NOMO-1 treated with dmso at 0.1 percent for 144 hours (cell line): ENCODE data around the gene PATJ.

Experiments
- DNase-seq: peaks from one replicate; lab custom pipeline; 2025; ENCODE audit not compliant: unreplicated experiment; lab: John Stamatoyannopoulos, UW

Gene PATJ

GRCh38 chr1:62082456-62083363, 340.4 kb downstream of the PATJ start:
- DNase-seq, result peak; percentile 4

GRCh38 chr1:62084310-62084890, 342.1 kb downstream of the PATJ start:
- no peak for DNase-seq

- DNase-seq, result no peak
Measured at GRCh38 chr1:62088439-62088838, 346.2 kb downstream of the PATJ start.

GRCh38 chr1:62089570-62089969, 347.3 kb downstream of the PATJ start:
- no peak for DNase-seq

- no peak for DNase-seq
Measured at GRCh38 chr1:62090016-62090415, 347.7 kb downstream of the PATJ start.

- DNase-seq, result no peak
Measured at GRCh38 chr1:62092110-62092509, 349.8 kb downstream of the PATJ start.

GRCh38 chr1:62093261-62093660, 351.0 kb downstream of the PATJ start:
- no peak for DNase-seq

GRCh38 chr1:62097464-62097863, 355.2 kb downstream of the PATJ start:
- no peak for DNase-seq

GRCh38 chr1:62100442-62100841, 358.2 kb downstream of the PATJ start:
- DNase-seq, result no peak

GRCh38 chr1:62103846-62104245, 361.6 kb downstream of the PATJ start:
- no peak for DNase-seq

GRCh38 chr1:62107923-62108322, 365.6 kb downstream of the PATJ start:
- no peak for DNase-seq

GRCh38 chr1:62109124-62109523, 366.8 kb downstream of the PATJ start:
- DNase-seq, result no peak

GRCh38 chr1:62110198-62110817, 368.0 kb downstream of the PATJ start:
- DNase-seq, result no peak

GRCh38 chr1:62111084-62111483, 368.8 kb downstream of the PATJ start:
- DNase-seq, result no peak

- DNase-seq, result no peak
Measured at GRCh38 chr1:62113507-62113906, 371.2 kb downstream of the PATJ start.

- no peak for DNase-seq
Measured at GRCh38 chr1:62117018-62117750, 374.9 kb downstream of the PATJ start.

GRCh38 chr1:62126579-62127290, 384.5 kb downstream of the PATJ start:
- no peak for DNase-seq

GRCh38 chr1:62128745-62129144, 386.5 kb downstream of the PATJ start:
- DNase-seq, result no peak

GRCh38 chr1:62131093-62131725, 388.9 kb downstream of the PATJ start:
- peak; percentile 4 for DNase-seq

GRCh38 chr1:62138029-62138428, 395.7 kb downstream of the PATJ start:
- no peak for DNase-seq
